ENCODE measurements around the gene DNAJC18. TPM values are rescaled to one million over a fixed set of nuclear protein-coding genes. Genes with fewer than 3 reads are reported as not detected.

Gene DNAJC18
- total and polyA plus RNA-seq, 4 donors: 0.66 to 1.8 (median 0.83) TPM

DNA sequence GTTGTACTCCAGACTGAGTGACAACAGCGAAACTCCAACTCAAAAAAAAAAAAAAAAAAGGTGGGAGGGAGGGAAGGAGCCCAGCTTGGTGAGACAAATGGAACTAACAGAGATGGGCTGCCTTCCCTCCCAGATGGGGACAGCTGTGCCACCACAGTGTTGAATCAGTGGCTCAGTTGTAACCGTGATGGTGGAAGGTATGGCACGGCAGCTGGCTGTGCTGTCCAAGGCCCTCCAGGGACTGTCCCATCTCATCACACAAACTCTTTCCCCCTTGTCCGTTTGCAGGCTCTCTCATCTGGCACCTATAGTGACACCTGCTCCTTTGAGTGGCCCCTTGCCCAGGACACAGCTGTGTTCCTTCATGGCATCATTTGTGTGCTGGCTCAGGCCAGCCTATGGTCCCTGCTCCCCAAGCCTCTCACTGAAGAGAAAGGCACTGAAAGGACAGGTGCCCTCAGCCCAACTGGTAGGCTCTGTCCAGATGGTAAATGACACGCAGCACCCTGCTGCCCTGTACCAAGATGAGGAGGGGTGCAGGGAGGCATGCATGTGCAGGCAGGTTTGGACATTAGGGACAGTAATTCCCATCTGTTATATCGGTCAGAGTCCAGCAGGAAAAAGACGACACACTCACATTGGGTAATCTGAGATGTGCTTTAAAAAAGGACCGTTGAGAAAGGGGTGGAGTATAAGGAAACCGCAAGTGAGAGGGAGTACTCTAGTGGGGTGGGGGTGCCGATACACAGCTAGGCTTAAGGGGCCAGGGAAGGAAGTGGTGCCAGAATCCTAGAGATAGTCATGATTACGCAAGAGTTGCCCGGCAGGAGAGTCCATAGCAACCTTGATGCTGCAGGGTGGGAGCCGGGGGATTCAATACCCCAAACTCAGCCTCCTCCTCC lies 35.8 kb upstream of the DNAJC18 start:
- H3K36me3 ChIP-seq (ENCODE audit: control insufficient read depth in 4 of 4, insufficient read depth in 3 of 4, low read depth in 1 of 4, low read length in 3 of 4): no peaks in the 10 kb centered on the region
- WGBS: 50% methylated on average over 13 of the region's 13 CpGs
- TF ChIP-seq JUND (IDR thresholded peaks at IDR 0.05) (no peak), SP1 (IDR thresholded peaks at IDR 0.05) (no peak), CTCF (IDR thresholded peaks at IDR 0.05; ENCODE audit: low read depth, low read length, missing input control) (no peak), EGR1 (IDR thresholded peaks at IDR 0.05; ENCODE audit: low read depth in 2 of 2) (no peak), HNF4A (conservative IDR thresholded peaks at IDR 0.05) (no peak), FOXA1 (IDR thresholded peaks at IDR 0.05) (no peak), FOXA2 (IDR thresholded peaks at IDR 0.05) (no peak), TAF1 (conservative IDR thresholded peaks at IDR 0.05) (no peak), ATF3 (IDR thresholded peaks at IDR 0.05) (no peak), NR2F2 (IDR thresholded peaks at IDR 0.05) (no peak), HNF4G (IDR thresholded peaks at IDR 0.05) (no peak), GABPA (IDR thresholded peaks at IDR 0.05 in 1 of 2, conservative IDR thresholded peaks at IDR 0.05 in 1 of 2) (no peak)
- TF ChIP-seq, protein P1, sequence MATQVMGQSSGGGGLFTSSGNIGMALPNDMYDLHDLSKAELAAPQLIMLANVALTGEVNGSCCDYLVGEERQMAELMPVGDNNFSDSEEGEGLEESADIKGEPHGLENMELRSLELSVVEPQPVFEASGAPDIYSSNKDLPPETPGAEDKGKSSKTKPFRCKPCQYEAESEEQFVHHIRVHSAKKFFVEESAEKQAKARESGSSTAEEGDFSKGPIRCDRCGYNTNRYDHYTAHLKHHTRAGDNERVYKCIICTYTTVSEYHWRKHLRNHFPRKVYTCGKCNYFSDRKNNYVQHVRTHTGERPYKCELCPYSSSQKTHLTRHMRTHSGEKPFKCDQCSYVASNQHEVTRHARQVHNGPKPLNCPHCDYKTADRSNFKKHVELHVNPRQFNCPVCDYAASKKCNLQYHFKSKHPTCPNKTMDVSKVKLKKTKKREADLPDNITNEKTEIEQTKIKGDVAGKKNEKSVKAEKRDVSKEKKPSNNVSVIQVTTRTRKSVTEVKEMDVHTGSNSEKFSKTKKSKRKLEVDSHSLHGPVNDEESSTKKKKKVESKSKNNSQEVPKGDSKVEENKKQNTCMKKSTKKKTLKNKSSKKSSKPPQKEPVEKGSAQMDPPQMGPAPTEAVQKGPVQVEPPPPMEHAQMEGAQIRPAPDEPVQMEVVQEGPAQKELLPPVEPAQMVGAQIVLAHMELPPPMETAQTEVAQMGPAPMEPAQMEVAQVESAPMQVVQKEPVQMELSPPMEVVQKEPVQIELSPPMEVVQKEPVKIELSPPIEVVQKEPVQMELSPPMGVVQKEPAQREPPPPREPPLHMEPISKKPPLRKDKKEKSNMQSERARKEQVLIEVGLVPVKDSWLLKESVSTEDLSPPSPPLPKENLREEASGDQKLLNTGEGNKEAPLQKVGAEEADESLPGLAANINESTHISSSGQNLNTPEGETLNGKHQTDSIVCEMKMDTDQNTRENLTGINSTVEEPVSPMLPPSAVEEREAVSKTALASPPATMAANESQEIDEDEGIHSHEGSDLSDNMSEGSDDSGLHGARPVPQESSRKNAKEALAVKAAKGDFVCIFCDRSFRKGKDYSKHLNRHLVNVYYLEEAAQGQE (IDR thresholded peaks at IDR 0.05): no peak
- no peak for DNase-seq (ENCODE audit: low spot score)
- H3K4me1 ChIP-seq (ENCODE audit: control insufficient read depth in 4 of 4, insufficient read depth in 4 of 4, low read length in 3 of 4): peaks cover 0 to 5% (median 0%) of the 10 kb centered on the region in 4 donors
- H3K9me3 ChIP-seq (ENCODE audit: control insufficient read depth in 4 of 4, low read length in 3 of 4): no peaks in the 10 kb centered on the region
- H3K4me3 ChIP-seq (ENCODE audit: low read depth in 1 of 3, low read length in 3 of 3): no peak overlapping the region
- H3K9ac ChIP-seq (ENCODE audit: low read depth in 1 of 2, low read length in 2 of 2): no peak overlapping the region
- no peak overlapping the region for H3K27ac ChIP-seq (ENCODE audit: low read depth in 1 of 2, low read length in 2 of 2)
- H3K27me3 ChIP-seq (ENCODE audit: control insufficient read depth in 4 of 4, insufficient read depth in 4 of 4, low read length in 3 of 4): no peaks in the 10 kb centered on the region

DNA sequence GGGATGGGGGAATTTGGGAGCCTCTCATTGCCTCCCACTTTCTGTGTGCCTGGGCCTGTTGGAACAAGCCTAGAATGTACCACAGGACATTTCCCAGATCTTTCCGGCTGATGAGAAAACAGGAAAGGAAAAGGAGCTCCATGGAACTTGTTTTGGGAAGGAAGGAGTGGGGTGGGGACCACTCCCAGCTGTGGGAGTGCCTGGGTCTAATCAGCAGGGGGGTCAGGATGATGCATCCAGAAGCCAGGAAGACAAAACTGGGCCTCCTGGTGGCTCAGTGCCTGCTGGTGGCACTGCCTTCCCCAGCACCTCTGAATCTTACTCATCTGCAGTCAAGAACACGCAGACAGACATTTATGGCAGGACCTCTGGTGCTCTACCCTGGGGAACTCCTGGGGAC lies 34.2 kb upstream of the DNAJC18 start:
- Histone ChIP-seq H3K4me1 (ENCODE audit: control insufficient read depth in 4 of 4, insufficient read depth in 4 of 4, low read length in 3 of 4) (peaks cover 0 to 5% (median 0%) of the 10 kb centered on the region in 4 donors), H3K36me3 (ENCODE audit: control insufficient read depth in 4 of 4, insufficient read depth in 3 of 4, low read depth in 1 of 4, low read length in 3 of 4) (no peaks in the 10 kb centered on the region), H3K27ac (ENCODE audit: low read depth in 1 of 2, low read length in 2 of 2) (peak overlapping the region in 1 of 2 donors; percentile 4), H3K4me3 (ENCODE audit: low read depth in 1 of 3, low read length in 3 of 3) (no peak overlapping the region), H3K9me3 (ENCODE audit: control insufficient read depth in 4 of 4, low read length in 3 of 4) (no peaks in the 10 kb centered on the region), H3K9ac (ENCODE audit: low read depth in 1 of 2, low read length in 2 of 2) (no peak overlapping the region), H3K27me3 (ENCODE audit: control insufficient read depth in 4 of 4, insufficient read depth in 4 of 4, low read length in 3 of 4) (no peaks in the 10 kb centered on the region)
- no peak for DNase-seq (ENCODE audit: low spot score)
- WGBS: 86% methylated on average over 2 of the region's 2 CpGs
- TF ChIP-seq MAX (IDR thresholded peaks at IDR 0.05) (no peak), CTCF (IDR thresholded peaks at IDR 0.05; ENCODE audit: low read depth, low read length, missing input control) (no peak), JUND (IDR thresholded peaks at IDR 0.05) (no peak), ATF3 (IDR thresholded peaks at IDR 0.05) (no peak), EGR1 (IDR thresholded peaks at IDR 0.05; ENCODE audit: low read depth in 2 of 2) (no peak), FOXA1 (IDR thresholded peaks at IDR 0.05) (no peak), ZBTB33 (IDR thresholded peaks at IDR 0.05) (no peak), TAF1 (conservative IDR thresholded peaks at IDR 0.05) (no peak), NR2F2 (IDR thresholded peaks at IDR 0.05) (no peak), HNF4A (conservative IDR thresholded peaks at IDR 0.05) (no peak), FOXA2 (IDR thresholded peaks at IDR 0.05) (no peak), SP1 (IDR thresholded peaks at IDR 0.05) (no peak)

All from liver (tissue), 9 donors.